ENCODE data around the gene ATP5MC2.
A peak's percentile ranks its signal among the peaks of the same experiment; 100 is the strongest.
"Not testable (repeated sequence)": the region's sequence is repeated elsewhere in the genome, so short reads cannot be mapped to it uniquely, and the experiment has no call there.

The ATP5MC2 gene

DNA sequence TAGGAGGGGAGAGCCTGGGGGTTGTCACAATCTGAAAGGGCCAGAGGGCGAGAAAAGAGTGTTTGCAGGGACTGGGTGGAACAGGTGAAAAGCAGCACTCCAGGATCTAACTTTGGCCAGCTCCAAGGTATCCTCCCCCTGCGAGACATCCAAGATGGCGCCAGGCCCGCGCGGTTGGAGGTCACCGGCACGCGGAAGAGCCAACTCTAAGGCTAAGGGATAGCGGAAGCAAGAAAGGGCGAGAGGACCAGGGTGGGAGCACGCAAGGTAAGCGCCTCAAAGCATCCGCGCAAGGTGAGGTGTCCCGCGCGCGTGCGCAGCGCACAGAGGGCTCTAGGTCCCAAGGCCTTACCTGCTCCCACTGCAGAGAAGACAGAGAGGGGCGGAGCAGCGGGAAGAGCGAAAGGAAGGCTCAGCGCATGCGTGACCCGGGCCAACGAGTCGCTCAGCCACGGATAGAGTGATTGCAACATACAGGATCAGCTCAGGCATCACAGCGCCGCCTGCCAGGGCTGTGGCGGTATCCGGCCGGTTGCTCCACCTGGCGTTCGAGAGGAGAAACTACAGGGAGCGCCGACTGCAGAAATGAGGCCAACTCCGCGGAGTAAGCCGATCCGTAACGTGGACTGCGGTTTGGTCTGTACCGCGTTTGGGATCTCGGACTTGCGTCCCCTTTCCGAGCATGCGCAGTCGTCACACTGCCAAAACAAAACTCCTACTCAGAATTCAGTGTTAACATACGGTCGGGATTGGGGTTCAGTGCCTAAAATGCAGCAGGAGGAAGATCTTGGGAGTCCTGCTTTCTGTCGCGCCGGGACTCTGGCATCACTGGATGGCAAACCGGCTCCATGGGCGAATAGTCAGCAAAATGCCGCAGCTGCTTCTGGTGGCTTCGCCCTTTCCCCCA lies at the start of gene ATP5MC2:
Gene ATP5MC2 (minus strand): TSS at position 383 of the 907 bp plus-strand sequence. CDS start 3,469 bp downstream, outside the sequence.
- peak; percentile 94 to 97 for DNase-seq (ENCODE audit: low read depth in 1 of 2, low spot score in 1 of 2)

- no peak for DNase-seq (ENCODE audit: low read depth in 1 of 2, low spot score in 1 of 2)
Measured at GRCh38 chr12:53722450-53723041, 46.7 kb upstream of the ATP5MC2 start.

- no peak for DNase-seq (ENCODE audit: low read depth in 1 of 2, low spot score in 1 of 2)
Measured at GRCh38 chr12:53720946-53721345, 45.1 kb upstream of the ATP5MC2 start.

GRCh38 chr12:53719649-53720048 lies 43.8 kb upstream of the ATP5MC2 start:
- no peak for DNase-seq (ENCODE audit: low read depth in 1 of 2, low spot score in 1 of 2)

- not testable (repeated sequence) for DNase-seq (ENCODE audit: low read depth in 1 of 2, low spot score in 1 of 2)
Measured at GRCh38 chr12:53718567-53718966, 42.7 kb upstream of the ATP5MC2 start.

DNA sequence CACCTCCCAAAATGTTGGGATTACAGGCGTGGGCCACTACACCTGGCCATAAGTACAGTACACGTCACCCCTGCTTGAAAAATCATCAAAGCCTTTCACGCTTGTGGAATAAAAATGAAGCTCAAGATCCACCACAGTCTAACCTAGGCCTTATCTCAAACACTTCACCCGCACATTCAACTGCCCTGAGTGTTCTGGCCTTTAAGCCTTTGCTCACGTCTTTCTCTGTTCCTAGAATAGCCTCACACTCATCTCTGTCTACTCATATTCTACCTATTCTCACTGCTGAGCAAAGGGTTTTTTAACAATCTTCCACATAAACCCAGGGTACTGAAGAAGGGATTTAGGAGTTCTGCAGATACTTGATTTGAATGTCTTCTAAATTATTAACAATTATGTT lies 41.4 kb upstream of the ATP5MC2 start:
- DNase-seq (ENCODE audit: low read depth in 1 of 2, low spot score in 1 of 2): no peak

GRCh38 chr12:53714004-53714403 lies 38.1 kb upstream of the ATP5MC2 start:
- no peak for DNase-seq (ENCODE audit: low read depth in 1 of 2, low spot score in 1 of 2)

- DNase-seq (ENCODE audit: low read depth in 1 of 2, low spot score in 1 of 2): no peak
Measured at GRCh38 chr12:53713516-53713915, 37.6 kb upstream of the ATP5MC2 start.

GRCh38 chr12:53712059-53712643 lies 36.3 kb upstream of the ATP5MC2 start:
- DNase-seq (ENCODE audit: low read depth in 1 of 2, low spot score in 1 of 2): no peak

GRCh38 chr12:53710091-53710490 lies 34.2 kb upstream of the ATP5MC2 start:
- no peak for DNase-seq (ENCODE audit: low read depth in 1 of 2, low spot score in 1 of 2)

- DNase-seq (ENCODE audit: low read depth in 1 of 2, low spot score in 1 of 2): no peak
Measured at GRCh38 chr12:53709671-53710070, 33.8 kb upstream of the ATP5MC2 start.

GRCh38 chr12:53706080-53706479 lies 30.2 kb upstream of the ATP5MC2 start:
- DNase-seq (ENCODE audit: low read depth in 1 of 2, low spot score in 1 of 2): no peak

GRCh38 chr12:53703756-53704155 lies 27.9 kb upstream of the ATP5MC2 start:
- no peak for DNase-seq (ENCODE audit: low read depth in 1 of 2, low spot score in 1 of 2)

- peak; percentile 56 to 66 for DNase-seq (ENCODE audit: low read depth in 1 of 2, low spot score in 1 of 2)
Measured at GRCh38 chr12:53701518-53702264, 25.8 kb upstream of the ATP5MC2 start.

- DNase-seq (ENCODE audit: low read depth in 1 of 2, low spot score in 1 of 2): no peak
Measured at GRCh38 chr12:53700567-53700966, 24.7 kb upstream of the ATP5MC2 start.

- no peak for DNase-seq (ENCODE audit: low read depth in 1 of 2, low spot score in 1 of 2)
Measured at GRCh38 chr12:53699678-53700025, 23.8 kb upstream of the ATP5MC2 start.

DNA sequence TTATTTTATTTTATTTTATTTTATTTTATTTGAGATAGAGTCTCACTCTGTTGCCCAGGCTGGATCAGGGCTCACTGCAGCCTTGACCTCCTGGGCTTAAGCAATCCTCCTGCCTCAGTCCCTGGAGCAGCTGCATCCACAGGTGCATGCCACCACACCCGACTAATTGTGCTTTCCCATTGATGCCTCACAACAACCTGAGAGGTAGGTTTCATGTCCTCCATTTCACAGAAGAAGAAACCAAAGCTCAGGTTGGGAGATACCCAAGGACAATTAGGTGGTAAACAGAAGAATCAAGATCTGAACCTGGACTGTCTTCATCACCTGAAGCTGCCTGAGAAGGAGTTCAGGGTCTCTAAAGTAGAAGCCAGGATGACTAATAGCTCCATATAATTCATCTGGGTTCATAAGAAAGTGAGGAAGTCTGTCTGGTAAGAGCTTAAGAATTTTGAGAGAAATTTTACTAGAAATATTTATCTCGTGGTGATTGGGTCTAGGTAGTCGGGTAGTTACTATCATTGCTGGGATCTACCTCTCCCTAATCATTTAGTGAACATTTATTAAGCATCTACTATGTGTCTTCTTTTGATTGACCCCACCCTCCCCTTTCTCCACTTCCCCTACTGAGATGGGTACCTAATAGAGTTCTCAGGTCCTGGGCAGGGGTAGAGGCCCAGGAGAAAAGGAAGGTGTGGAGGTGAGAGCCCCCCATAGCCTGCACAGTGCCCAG lies 23.2 kb upstream of the ATP5MC2 start:
- no peak for DNase-seq (ENCODE audit: low read depth in 1 of 2, low spot score in 1 of 2)

DNA sequence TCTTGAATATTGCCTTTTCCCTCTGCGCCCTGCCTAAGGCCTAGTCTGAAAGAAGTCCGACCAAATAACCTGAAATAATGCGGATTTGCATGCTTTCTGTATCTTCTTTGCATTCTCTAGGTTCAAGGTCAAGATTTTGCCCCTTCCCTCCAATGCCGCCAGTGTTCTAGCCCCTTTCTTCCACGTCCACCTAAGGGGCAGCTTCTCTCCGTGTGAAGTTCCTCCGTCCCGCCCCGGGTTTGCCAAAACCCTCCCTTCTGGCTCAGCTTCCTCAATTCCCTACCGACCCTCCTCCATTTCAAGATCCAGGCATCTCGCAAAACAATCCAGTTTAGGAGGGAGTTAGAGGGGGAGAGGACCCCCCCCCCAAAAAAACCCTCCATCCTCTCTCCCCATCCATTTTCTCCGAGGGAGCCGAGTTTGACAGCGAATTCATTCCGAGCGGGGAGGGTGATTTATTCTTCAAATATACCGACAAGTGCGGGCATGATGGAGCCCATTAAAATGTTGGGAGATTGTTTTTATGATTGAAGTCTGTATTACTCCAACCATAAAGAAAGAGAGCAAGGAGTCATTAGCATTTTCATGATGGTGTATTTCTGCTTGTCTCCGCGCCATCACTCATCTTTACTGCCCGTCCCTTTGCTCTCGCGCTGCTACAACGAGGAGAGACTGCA lies 20.9 kb upstream of the ATP5MC2 start:
- no peak for DNase-seq (ENCODE audit: low read depth in 1 of 2, low spot score in 1 of 2)

- no peak for DNase-seq (ENCODE audit: low read depth in 1 of 2, low spot score in 1 of 2)
Measured at GRCh38 chr12:53696285-53696654, 20.4 kb upstream of the ATP5MC2 start.
